GM12873 (cell line): ENCODE results near the gene CNOT1.

Source experiments
- TF ChIP-seq, protein P1 (sequence below): IDR thresholded peaks from 2 replicates; pipeline ENCODE4 v1.5.1; 2012; ENCODE audit warnings: low read depth, mild to moderate bottlenecking, moderate library complexity, low read length, control low read depth; ENCODE audit not compliant: insufficient read depth; ENCODE audit errors: missing control alignments

CNOT1 gene

DNA sequence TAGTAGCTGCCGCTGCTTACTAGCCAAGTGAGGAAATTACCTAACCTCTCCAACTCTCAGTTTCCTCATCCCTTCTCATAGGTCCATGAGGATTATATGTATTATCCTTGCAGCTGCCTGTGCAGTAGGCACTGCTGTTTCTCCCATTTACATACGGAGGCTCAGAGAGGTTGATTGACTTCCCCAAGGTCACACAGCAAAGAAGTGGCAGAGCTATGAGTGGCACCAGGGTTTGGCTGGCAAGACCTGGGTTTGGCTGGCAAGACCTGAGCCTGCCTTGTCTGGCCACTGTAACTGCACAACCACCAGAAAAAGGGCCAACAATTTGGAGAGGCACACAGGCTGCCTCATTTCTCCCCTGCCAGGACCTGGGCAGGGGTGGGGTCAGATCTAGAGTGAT lies 132.2 kb downstream of the CNOT1 start:
- TF ChIP-seq, protein P1, sequence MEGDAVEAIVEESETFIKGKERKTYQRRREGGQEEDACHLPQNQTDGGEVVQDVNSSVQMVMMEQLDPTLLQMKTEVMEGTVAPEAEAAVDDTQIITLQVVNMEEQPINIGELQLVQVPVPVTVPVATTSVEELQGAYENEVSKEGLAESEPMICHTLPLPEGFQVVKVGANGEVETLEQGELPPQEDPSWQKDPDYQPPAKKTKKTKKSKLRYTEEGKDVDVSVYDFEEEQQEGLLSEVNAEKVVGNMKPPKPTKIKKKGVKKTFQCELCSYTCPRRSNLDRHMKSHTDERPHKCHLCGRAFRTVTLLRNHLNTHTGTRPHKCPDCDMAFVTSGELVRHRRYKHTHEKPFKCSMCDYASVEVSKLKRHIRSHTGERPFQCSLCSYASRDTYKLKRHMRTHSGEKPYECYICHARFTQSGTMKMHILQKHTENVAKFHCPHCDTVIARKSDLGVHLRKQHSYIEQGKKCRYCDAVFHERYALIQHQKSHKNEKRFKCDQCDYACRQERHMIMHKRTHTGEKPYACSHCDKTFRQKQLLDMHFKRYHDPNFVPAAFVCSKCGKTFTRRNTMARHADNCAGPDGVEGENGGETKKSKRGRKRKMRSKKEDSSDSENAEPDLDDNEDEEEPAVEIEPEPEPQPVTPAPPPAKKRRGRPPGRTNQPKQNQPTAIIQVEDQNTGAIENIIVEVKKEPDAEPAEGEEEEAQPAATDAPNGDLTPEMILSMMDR, result no peak

GRCh38 chr16:58495521-58496331 lies 133.9 kb downstream of the CNOT1 start:
- TF ChIP-seq, protein P1, result no peak

- TF ChIP-seq, protein P1, result peak; percentile 68
Measured at GRCh38 chr16:58494981-58495520, 134.6 kb downstream of the CNOT1 start.

DNA sequence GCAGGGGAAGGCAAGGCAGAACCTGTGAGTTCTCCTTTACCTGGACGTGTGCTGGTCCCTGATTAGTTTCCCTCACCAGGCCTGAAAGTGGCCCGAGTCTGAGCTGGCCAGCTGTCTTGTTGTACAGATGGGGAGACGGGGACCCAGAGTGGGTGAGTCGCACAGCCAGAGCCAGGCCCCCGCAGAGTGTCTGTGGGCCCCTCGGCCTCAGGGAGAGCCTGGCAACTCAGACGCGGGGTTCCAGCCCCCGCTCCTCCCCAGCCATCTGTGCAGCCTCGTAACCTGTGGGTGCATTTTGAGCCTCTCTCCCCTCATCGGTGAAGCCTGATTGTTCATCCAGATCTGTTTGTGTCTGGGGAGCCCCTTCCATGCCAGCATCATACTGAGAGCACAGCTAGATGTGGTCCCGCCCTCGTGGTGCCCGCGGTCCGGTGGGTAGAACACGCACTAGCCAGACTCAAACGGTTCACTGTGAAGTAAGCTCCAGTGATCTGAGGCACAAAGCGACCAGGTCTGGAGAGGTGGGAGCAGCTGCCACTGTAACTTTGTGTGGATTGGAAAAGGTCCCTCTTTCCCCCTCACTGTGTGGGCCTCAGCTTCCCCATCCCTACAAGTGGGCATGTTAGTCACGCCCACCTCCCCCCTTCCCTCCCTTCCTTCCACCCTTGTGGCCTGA lies 135.7 kb downstream of the CNOT1 start:
- TF ChIP-seq, protein P1, result no peak

DNA sequence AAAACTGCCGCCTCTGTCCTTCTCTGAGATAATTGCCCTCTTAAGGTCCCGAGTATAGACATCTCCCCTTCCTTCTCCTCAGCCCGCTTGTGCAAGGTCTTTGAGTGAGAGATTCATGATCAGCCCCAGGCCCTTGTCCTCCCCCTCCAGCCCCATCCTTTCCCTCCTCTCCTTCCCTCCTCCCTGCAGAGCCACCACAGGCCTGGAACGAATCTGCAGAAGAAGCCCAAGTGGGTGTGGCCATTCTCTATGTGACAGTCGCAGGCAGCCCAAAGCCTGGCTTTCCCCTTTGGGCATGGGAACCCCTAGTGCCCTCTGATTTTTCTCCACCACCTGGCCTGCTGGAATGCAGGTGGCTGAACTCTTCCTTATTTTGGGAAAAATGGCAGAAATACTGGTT lies 136.9 kb downstream of the CNOT1 start:
- TF ChIP-seq, protein P1, result no peak

- TF ChIP-seq, protein P1, result no peak
Measured at GRCh38 chr16:58492066-58492465, 137.6 kb downstream of the CNOT1 start.

- TF ChIP-seq, protein P1, result no peak
Measured at GRCh38 chr16:58490065-58490464, 139.6 kb downstream of the CNOT1 start.
